Measurements from ENCODE around the gene ASCL2.

ASCL2 gene

GRCh38 chr11:2271327-2272227, 1.2 kb upstream of the ASCL2 start:
- DNase-seq (ENCODE audit: low spot score), result no peak

DNA sequence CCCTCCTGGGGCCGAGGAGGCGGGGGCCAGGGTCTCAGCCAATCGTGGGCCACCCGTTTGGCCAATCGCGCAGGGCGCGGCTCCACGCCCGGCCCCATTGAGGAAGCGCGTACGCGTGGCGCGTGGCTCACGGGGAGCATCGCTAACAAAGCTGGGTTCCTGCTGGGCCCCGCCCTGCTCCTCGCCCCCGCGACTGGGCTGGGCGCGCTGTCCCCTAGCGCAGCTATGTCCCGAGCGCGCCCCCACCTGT, 614 bp upstream of the ASCL2 start:
- DNase-seq (ENCODE audit: low spot score), result peak; percentile 68

DNA sequence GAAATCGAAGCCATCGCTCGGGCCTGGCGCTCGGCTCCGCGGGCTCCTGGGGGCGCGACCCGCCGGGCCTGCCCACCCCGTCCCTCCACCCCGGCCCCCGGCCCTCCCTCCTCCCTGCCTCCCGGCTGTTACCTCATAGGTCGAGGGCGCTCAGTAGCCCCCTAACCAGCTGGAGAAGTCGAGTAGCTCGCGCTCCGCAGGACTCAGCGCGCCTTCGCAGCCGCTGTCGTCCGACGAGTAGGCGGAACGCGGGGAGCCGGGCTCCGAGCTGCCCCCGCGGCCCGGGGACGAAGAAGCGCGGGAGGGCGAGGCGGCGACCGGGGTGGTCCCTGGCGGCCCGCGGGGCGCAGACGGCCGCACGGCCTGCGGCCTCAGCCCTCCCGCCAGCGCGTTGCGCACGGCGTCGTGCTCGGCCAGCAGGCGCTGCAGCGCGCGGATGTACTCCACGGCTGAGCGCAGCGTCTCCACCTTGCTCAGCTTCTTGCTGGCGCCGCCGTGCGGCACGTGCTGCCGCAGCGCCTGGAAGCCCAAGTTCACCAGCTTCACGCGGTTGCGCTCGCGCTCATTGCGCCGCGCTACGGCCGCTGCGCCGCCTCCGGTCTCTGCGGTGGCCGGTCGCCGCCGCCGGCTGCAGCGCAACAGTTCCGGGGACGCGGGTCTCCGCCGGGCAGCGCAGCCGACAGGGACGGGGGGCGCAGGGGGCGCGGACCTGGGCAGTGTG, 627 bp downstream of the ASCL2 start:
- DNase-seq (ENCODE audit: low spot score), result peak; percentile 83

DNA sequence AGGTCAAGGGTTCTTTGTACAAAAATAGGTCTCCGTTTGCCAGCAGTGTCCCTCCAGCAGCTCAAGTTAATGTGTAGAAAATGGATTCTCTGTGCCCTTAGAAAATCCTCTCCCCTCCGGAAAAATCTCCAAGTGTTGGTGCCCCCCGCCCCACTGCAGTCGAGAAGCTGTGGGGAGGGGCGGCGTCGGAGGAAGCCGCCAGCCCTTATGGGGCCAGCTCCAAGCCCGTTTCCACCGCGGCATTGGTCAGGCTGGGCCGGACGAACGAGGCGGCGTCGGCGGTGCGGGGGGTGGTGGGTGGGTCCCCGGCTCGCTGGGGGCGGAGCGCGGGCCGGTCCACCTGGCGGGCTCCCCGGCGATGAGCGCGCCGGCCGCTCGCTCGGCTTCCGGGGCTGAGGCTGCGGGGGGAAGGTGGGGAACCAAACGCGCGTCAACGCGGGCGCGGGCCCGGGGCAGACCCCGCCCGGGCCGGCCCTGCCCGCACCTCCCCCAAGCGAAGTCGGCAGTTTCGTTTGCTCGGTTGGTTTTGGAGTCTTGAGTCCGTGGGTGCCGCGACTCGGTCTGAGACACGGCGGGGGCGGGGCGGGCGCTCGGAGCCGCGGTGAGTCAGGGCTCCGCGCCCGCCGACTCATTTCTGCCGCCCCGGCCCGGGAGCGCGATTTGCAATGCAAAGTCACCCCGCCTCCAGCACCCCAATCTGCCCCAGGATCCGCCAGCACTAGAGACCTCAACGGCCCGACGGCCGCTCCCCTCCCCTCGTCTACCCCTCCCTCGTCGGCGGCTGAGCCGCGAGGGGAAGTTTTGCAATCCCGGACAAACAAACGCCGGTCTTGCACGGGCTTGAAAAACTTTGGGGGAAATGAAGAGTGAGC, 1.4 kb downstream of the ASCL2 start:
- peak; percentile 59 for DNase-seq (ENCODE audit: low spot score)

GRCh38 chr11:2267851-2268728, 2.3 kb downstream of the ASCL2 start:
- DNase-seq (ENCODE audit: low spot score), result peak; percentile 70

GRCh38 chr11:2267306-2267850, 3.0 kb downstream of the ASCL2 start:
- no peak for DNase-seq (ENCODE audit: low spot score)

DNA sequence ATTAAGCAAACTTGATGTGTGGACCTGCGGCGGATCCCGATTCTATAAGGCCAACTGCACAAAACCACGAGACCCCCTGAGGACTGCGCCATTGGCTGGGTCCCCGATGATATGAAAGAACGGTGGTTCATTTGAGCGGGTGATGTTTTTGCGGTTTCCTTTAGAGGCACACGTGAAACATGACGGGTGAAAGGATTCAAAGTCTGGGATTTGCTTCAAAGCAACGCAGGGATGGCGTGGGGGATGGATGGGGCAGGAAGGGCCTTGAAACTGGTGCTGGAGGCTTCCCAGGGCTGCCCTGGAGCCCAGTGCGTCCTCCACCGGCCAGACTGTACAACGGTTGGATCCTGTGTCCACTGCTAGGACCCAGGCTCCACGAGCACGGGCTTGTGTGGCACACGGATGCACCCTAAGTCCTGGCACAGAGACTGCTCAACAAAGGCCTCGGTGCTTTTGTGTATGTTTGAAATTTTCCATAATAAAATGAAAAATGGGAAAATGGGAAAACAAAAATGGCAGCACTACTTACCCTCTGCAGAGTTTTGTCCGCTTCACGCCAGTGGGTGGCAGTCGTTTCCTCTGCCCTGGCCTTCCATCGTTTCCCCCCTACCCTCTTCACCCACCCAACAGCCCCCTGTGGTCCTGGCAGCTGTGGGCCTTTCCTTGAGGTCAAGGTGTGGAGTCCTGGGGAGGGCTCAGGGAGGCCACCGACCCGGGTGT, 3.6 kb downstream of the ASCL2 start:
- DNase-seq (ENCODE audit: low spot score), result peak; percentile 20

DNA sequence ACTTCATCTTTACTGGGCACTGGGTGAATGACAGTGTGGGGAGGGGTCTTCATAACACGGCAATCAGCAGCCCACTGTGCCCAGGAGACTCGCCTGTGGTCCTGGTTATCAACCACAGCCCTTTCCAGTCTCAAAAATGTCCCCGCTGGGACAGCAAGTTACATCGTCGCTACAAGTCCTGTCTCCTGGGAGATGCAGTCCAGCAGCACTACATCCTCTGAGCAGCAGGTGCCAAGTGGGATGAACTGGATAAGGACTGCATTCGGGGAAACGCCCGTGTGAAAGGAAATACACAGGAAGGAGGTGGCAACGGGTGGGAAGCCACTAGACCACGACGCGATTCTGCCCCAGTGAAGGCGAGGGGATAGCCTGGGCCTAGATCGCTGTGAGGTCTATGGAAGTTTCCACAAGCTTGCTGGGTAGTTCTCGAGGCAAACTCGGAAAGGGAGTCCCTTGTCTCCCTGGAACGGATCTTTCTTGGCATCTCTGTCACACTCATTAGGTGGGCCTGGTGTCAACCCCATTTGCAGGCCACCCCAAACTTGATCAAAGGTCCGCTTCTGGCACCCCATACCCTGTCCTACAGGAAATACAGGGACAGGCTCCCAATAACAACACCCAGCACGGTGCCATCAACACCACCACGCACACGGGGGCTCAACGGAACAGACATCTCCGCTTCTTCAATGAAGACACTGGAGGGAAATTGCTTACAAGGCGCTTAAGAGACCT, 4.4 kb downstream of the ASCL2 start:
- DNase-seq (ENCODE audit: low spot score), result peak; percentile 34

DNA sequence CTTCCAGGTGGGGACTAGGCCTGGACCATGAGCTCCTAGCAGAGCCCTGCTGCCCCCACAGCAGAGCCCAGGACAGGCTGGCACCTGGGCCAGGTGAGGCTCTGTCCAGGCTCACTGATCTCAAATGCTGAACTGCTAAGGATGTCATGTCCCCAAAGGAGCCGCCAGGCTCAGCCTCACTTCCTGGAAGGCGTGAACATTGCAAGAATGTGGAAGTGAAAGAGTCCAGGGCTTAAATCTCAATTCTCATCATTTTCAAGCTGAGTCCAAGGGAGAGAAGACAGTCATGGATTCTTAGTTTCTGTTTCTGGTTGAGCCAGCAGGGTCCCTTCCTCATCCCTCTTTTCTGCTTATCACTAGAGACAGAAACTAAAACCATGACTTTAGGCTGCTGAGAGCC, 5.0 kb downstream of the ASCL2 start:
- no peak for DNase-seq (ENCODE audit: low spot score)

- DNase-seq (ENCODE audit: low spot score), result no peak
Observed at GRCh38 chr11:2264366-2265053, 5.9 kb downstream of the ASCL2 start.

GRCh38 chr11:2263724-2264360, 6.5 kb downstream of the ASCL2 start:
- no peak for DNase-seq (ENCODE audit: low spot score)

DNA sequence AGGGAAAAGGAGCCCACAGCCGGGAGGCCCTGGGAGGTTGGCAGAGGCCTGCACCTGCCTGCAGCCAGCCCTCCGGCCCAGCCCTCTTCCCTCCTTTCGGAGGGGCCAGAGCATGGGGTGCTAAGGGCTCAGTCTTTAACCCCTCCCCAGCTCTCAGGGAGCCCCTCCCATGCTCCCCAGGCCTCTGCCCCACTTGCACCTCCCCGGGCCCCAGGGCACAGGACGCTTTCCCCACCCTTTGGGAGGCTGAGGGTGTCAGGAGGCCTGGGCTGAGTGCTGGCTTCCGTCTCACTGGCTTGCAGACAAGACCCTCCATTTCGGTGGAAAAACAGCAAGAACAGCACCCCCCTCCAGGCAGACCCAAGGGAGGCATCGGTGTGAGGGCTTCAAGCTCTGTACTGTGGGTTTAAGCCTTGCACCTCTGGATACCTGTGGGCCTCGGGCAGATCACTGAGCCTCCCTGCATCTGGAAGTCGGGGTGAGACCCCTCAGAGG, 7.3 kb downstream of the ASCL2 start:
- no peak for DNase-seq (ENCODE audit: low spot score)

DNA sequence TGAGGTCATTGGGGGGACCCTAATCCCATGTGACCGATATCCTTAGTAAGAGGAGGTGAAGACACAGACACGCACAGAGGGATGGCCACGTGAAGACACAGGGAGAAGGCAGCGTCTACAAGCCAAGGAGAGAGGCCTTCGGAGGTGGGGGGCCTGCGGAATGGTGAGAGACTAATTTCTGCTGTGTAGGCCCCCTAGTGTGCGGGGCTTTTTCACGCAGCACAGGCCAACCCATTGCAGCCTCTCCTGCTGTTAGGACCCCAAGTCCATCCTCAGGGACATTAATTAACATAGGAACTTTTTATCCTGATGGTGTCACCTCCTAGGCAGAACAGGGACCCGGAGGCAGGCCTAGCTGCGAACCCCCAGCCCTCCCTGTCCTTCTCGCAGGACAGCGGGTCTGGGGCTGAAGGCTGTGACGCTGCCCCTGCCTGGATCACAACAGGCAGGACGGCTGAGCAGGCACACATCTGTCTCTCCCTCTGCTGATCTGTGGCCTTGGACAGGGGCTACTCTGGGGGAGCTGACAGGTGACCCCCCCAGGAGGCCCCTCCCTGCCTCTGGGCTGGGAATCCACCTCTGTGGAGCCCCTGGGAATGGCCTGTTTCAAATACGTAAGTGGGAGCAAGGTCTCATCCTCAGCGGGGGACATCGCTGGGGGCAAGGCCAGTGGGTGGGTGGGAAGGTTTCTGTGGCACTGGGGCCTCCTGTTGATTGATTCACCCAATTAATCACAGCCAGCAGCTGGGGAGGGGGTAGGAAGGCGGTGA, 7.9 kb downstream of the ASCL2 start:
- DNase-seq (ENCODE audit: low spot score), result no peak

- DNase-seq (ENCODE audit: low spot score), result no peak
Observed at GRCh38 chr11:2261436-2262230, 8.8 kb downstream of the ASCL2 start.

DNA sequence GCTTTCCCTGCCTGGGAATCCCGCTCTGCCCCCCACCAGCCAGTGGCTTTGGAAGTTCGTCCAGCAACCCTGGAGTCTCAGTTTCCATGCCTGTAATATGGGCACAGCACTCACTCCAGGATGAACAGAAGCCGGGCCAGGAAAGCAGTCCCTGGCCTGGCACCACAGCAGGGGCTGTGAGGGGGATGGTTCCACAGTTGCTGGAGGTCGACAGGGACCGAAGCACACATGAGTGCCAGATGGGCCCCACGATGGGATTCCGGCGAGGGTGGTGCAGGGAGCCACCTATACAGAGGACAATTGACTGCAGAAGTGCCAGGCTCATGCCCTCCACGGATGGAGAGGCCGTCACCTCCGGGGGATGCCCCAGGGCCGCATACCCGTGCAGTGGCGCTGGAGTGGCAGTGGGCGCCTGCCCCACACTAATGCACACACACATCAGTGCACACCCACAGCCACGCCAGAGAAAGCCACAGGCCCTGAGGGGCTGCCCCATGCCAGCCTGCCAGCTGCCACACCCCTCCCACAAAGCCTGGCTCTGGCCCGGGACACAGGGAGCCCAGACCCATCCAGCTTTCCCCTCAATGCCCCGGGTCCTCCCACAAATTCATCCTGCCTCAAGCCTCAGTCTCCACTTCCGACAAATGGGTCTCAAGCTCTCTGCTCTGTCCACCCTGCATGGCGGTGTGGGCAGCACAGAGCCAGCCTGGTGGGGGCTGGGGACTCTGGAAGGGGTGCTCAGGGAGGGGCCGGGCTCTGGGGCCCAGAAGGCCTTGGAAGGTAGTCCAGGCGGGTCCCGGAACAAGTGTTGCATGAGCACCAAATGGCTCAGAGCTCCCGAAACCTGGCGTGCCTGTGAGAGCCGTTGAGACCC, 9.7 kb downstream of the ASCL2 start:
- DNase-seq (ENCODE audit: low spot score), result no peak

- DNase-seq (ENCODE audit: low spot score), result no peak
Observed at GRCh38 chr11:2259897-2260451, 10.4 kb downstream of the ASCL2 start.

Measured in SW480 (cell line).